ENCODE measurements around the gene STK39.
A peak's percentile ranks its signal among the peaks of the same experiment; 100 is the strongest.

Gene STK39

DNA sequence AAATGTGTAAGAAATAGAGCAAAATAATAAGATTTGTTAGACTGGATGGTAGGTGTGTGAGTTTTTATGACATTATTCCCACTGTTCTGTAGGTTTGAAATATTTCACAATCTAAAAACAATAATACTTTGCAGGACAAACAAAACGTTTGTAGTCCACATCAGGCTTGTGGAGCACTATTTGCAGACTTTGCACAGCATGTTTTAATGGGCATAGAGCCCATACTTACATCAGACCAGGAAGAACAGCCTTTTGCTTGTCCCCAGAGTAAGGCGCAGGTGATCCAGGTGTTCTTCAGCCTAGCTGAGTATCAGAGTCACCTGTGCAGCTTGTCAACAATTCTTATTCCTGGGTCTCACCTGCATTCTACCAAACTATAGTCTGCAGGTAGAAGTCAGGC, 9.1 kb upstream of the STK39 start:
- no peaks in the 10 kb centered on the region for H3K27me3 ChIP-seq
- no peak overlapping the region for H3K9ac ChIP-seq
- H3K4me3 ChIP-seq: no peak overlapping the region
- H3K9me3 ChIP-seq: peaks cover 32% of the 10 kb centered on the region
- no peaks in the 10 kb centered on the region for H3K36me3 ChIP-seq
- H3K4me1 ChIP-seq: peaks cover 10% of the 10 kb centered on the region
- H4K20me1 ChIP-seq: no peaks in the 10 kb centered on the region
- no peak overlapping the region for H3K4me2 ChIP-seq
- no peak for TF ChIP-seq Cebpa-rat (IDR thresholded peaks at IDR 0.05)
- no peak overlapping the region for H3K27ac ChIP-seq

DNA sequence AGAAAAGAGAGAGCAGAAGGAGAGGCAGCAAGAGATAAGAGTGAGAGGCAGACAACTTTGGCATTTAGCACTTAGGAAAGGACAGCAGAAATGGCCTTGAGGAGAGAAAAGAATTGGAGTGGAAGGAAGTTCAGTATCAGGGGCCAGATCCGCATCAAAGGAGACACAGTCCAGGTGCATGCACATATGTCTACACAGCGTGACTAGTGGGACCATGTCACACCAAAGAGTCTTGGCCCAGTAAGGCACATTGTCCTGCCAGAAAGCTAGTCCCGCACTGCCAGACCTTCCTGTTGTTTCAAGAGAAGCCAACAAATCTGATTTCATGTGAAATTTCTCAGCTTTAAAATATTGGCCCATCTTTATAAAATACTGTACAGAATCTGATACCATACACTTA, 8.5 kb upstream of the STK39 start:
- H3K36me3 ChIP-seq: no peaks in the 10 kb centered on the region
- no peaks in the 10 kb centered on the region for H4K20me1 ChIP-seq
- no peak overlapping the region for H3K27ac ChIP-seq
- H3K27me3 ChIP-seq: no peaks in the 10 kb centered on the region
- H3K4me3 ChIP-seq: no peak overlapping the region
- H3K9me3 ChIP-seq: peaks cover 37% of the 10 kb centered on the region
- TF ChIP-seq Cebpa-rat (IDR thresholded peaks at IDR 0.05): no peak
- H3K4me2 ChIP-seq: no peak overlapping the region
- H3K9ac ChIP-seq: no peak overlapping the region
- H3K4me1 ChIP-seq: peaks cover 10% of the 10 kb centered on the region

DNA sequence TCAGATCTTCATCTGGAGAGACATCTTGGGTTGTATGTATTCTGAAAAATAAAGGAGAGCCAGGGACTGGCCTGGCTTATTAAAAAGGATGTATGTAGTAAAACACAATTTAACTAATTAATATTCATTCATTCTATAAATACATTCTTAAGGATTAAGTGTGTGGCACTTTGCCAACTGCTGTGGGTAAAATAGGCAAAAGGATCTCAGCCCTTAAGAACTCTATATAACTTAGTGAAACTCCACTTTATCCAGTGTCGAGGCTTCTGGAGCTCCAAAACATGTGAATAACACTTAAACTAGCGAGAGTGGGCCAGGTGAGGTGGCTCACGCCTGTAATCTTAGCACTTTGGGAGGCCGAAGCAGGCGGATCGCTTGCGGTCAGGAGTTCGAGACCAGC, 7.7 kb upstream of the STK39 start:
- Histone ChIP-seq H3K4me1 (peaks cover 10% of the 10 kb centered on the region), H3K9ac (no peak overlapping the region), H3K4me2 (no peak overlapping the region), H4K20me1 (no peaks in the 10 kb centered on the region), H3K27ac (no peak overlapping the region), H3K27me3 (no peaks in the 10 kb centered on the region), H3K9me3 (peaks cover 30% of the 10 kb centered on the region), H3K4me3 (no peak overlapping the region), H3K36me3 (no peaks in the 10 kb centered on the region)
- no peak for TF ChIP-seq Cebpa-rat (IDR thresholded peaks at IDR 0.05)

DNA sequence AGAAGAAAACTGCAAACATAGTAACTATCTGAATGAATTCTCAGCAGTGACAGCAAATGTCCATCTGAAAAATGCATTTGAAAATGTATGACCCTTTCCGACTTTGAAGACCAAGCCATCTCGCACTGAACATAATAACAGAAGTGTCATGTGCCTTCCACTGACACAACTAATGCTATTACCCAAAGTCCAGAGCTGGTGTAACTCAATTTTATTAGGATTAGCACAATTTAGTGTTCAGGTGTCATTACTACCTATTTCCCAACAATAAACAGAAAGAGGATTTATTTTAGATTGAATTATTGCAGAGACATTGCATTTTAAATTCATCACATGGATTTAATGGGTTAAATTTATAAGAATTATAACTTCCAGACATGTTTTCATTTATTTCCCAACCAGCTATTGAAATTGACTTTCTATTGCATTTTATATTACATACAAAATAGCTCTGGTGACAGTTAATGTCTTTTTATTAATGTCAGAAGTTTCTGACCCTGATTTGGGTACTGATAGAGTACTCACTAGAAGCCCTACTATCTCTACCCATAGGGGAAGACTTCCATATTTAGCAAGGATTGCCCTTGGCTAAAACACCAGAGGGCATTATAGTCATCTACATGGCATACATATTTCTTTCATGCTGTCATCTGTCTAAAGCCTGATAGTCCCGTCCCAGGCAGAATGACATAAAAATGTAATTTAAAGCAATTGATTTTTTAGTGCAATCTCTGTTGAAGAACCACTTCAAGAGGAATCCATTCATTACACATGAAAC, 7.0 kb upstream of the STK39 start:
- H3K36me3 ChIP-seq: no peaks in the 10 kb centered on the region
- no peak for TF ChIP-seq Cebpa-rat (IDR thresholded peaks at IDR 0.05)
- peaks cover 10% of the 10 kb centered on the region for H3K4me1 ChIP-seq
- H3K27ac ChIP-seq: no peak overlapping the region
- no peak overlapping the region for H3K4me3 ChIP-seq
- H3K9me3 ChIP-seq: peaks cover 22% of the 10 kb centered on the region
- no peaks in the 10 kb centered on the region for H3K27me3 ChIP-seq
- no peaks in the 10 kb centered on the region for H4K20me1 ChIP-seq
- no peak overlapping the region for H3K4me2 ChIP-seq
- no peak overlapping the region for H3K9ac ChIP-seq

DNA sequence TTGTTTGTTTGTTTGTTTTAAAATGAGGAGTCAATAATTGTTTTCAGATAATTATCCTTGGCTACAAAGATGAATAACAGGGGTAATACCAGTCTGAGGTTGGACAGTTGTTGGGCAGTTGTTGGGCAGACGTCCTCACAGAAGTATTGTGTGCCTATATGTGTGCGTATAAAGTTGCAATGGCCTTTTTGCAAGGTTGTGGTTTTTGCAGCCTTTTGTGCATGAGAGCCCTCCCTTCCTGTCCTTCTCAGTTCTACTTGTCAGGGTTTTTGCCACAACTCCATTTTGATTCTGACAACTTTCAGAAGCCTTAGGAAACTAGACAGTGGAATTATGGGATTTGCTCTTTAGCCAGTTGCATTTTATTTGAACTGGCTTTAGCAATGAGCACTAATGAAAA, 6.0 kb upstream of the STK39 start:
- no peak for TF ChIP-seq Cebpa-rat (IDR thresholded peaks at IDR 0.05)
- H3K4me2 ChIP-seq: peak overlapping the region; percentile 43
- H3K27ac ChIP-seq: no peak overlapping the region
- H3K4me3 ChIP-seq: no peak overlapping the region
- H3K4me1 ChIP-seq: peaks cover 19% of the 10 kb centered on the region
- no peak overlapping the region for H3K9ac ChIP-seq
- H3K27me3 ChIP-seq: no peaks in the 10 kb centered on the region
- H3K36me3 ChIP-seq: no peaks in the 10 kb centered on the region
- H4K20me1 ChIP-seq: no peaks in the 10 kb centered on the region
- H3K9me3 ChIP-seq: peaks cover 13% of the 10 kb centered on the region

DNA sequence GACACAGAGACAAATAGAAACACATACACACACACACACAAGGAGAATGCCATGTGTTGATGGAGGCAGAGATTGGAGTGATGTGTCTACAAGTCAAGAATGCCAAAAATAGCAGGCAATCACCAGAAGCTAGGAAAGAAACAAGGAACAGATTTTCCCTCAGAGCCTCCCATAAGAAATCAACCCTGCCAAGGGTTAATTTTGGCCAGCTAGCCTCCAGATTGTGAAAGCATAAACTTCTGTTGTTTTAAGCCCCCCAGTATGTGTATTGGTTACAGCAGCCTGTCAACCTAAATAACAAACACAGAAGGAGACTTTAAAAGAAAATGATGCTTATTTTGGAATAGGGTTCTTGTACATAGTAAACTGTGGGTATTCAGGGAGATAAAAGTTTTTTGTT, 5.6 kb upstream of the STK39 start:
- no peaks in the 10 kb centered on the region for H3K36me3 ChIP-seq
- TF ChIP-seq Cebpa-rat (IDR thresholded peaks at IDR 0.05): no peak
- H3K27ac ChIP-seq: no peak overlapping the region
- no peak overlapping the region for H3K4me3 ChIP-seq
- H3K27me3 ChIP-seq: no peaks in the 10 kb centered on the region
- H3K9me3 ChIP-seq: peaks cover 10% of the 10 kb centered on the region; the same call in 1 of the 2 replicates
- peaks cover 23% of the 10 kb centered on the region for H3K4me1 ChIP-seq
- H3K9ac ChIP-seq: no peak overlapping the region
- no peaks in the 10 kb centered on the region for H4K20me1 ChIP-seq
- H3K4me2 ChIP-seq: peak overlapping the region; percentile 43; the same call in 1 of the 2 replicates

DNA sequence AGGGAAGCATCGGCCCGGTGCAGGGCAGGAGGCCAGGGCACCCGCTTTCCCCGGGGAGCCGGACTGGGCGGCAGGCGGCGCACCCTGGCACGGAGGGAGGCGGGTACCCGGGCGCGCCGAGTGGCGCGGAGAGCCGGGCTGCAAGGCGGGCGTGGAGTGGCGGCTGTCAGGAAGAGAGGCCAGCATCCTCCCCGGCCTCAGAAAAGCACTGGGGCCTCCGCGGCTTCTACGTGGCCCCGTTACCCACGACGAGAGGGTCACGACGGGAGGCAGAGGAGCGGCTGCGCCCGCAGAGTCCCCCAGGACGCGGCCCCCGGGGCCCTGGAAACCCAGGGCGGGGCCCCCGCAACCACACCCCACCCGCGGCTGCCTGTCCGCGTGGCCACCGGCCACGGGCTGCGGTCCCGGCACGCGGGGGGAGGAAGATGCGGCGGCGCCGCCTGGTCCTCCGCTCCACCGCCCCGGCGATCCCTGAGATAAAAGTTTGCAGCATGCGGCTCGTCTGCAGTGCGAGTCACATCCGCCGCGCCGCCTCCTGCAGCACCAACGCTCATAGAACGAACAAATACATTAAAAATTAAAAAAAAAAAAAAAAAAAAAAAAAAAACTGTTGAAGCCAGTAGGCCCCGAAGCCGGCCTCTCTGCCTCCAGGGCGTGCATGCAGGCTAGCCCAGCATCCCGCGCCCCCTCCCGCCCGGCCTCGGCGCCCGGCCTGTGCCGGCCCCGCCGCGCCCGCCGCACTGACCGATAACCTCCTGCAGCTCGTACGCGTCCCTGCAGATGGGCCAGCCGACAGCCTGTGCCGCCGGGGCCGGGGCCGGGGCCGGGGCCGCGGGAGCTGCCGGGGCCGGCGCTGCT, 683 bp downstream of the STK39 start:
- peak overlapping the region; percentile 88 for H3K4me3 ChIP-seq
- H3K9me3 ChIP-seq: peaks cover 9% of the 10 kb centered on the region; the same call in 1 of the 2 replicates
- H3K4me1 ChIP-seq: peaks cover 56% of the 10 kb centered on the region
- TF ChIP-seq Cebpa-rat (IDR thresholded peaks at IDR 0.05): no peak
- peak overlapping the region; percentile 94 for H3K9ac ChIP-seq
- H3K27me3 ChIP-seq: no peaks in the 10 kb centered on the region
- H3K36me3 ChIP-seq: peaks cover 8% of the 10 kb centered on the region
- peak overlapping the region; percentile 92 for H3K27ac ChIP-seq
- H4K20me1 ChIP-seq: peaks cover 29% of the 10 kb centered on the region
- peak overlapping the region; percentile 97 for H3K4me2 ChIP-seq

DNA sequence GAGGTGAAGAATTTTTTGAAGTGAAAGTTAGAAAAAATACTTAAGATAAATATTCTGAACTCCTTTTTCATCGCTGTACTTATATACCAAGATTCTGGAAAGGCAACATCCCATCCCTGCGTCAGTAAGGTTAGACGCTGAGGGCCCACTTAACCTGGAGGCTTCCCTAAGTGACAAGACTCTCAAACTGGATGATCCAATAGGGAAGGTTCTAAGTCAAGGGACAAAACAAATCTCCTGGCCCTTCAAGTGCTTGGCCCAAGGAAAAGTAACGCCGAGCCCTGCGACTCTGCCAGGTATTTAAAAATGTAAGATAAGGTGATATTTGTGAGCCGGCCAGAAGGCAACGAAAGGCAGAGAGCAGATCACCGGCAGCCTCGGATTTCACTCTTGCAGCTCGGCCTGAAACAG, 1.3 kb downstream of the STK39 start:
- Histone ChIP-seq H3K4me2 (peak overlapping the region; percentile 97), H4K20me1 (peaks cover 35% of the 10 kb centered on the region), H3K9ac (peak overlapping the region; percentile 94), H3K4me1 (peaks cover 62% of the 10 kb centered on the region), H3K27ac (peak overlapping the region; percentile 92), H3K4me3 (peak overlapping the region; percentile 88), H3K9me3 (peaks cover 3% of the 10 kb centered on the region), H3K27me3 (no peaks in the 10 kb centered on the region), H3K36me3 (peaks cover 15% of the 10 kb centered on the region)
- TF ChIP-seq Cebpa-rat (IDR thresholded peaks at IDR 0.05): no peak

DNA sequence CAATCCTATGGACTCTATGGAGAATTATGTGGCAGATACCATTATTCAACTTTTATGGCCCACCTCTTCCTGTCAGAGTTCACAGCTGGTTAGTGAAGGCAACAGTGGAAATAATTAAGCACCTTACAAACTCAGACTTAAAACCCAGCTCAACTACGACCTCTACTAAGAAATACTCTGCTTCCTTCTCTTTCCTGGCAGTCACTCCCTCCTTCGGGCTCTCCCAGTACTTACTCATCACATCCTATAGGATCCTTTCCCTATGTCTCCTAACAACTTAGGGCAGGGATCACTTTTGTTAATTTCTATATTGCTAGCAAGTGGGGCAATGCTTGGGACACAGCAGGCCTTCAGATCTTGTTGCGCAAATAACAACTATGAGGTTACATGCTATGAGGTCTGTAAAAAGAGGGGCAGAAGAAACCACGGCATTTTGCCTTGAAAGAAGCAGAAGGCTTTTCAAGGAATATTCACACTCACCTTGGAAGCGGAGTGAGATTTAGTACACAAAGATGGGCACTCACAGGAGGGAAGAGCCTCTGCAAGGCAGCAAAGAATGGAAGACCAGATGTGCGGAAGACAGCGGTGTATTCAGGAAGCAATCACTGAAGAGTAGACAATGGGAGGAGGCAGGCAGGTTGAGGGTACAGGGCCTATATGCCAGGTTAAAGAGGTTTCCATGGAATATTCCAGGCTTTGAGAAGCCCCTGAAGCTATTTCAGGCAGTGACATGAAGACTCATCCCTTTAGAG, 2.1 kb downstream of the STK39 start:
- Histone ChIP-seq H3K27ac (peak overlapping the region; percentile 92), H3K27me3 (no peaks in the 10 kb centered on the region), H3K9me3 (no peaks in the 10 kb centered on the region; the same call in 1 of the 2 replicates), H4K20me1 (peaks cover 43% of the 10 kb centered on the region), H3K9ac (peak overlapping the region; percentile 94), H3K36me3 (peaks cover 23% of the 10 kb centered on the region), H3K4me3 (peak overlapping the region; percentile 88), H3K4me1 (peaks cover 70% of the 10 kb centered on the region), H3K4me2 (peak overlapping the region; percentile 97)
- TF ChIP-seq Cebpa-rat (IDR thresholded peaks at IDR 0.05): peak; percentile 13; the same call in 1 of the 2 replicates
